Smooth muscle cell (in vitro differentiated cells): ENCODE measurements around the gene KLRF1. TPM values are rescaled to one million over a fixed set of nuclear protein-coding genes. Genes with fewer than 3 reads are reported as not detected.

Experiments used
- DNase-seq: peaks from one replicate; lab custom pipeline; 2025; ENCODE audit not compliant: unreplicated experiment; lab: John Stamatoyannopoulos, UW
- H2AFZ ChIP-seq: fragments of 200-600 bp; sonication (generic); 2 replicates; pipeline ENCODE4 v1.6.0; 2016; ENCODE audit warnings: antibody characterized with exemption, low read depth, mild to moderate bottlenecking
- H3F3A ChIP-seq: fragments of 200-600 bp; sonication (generic); 2 replicates; pipeline ENCODE4 v1.6.0; 2017; ENCODE audit warnings: antibody characterized with exemption, low read depth
- H3K27ac ChIP-seq: fragments of 200-600 bp; sonication (generic); 2 replicates; pipeline ENCODE4 v1.5.1; 2016; ENCODE audit warnings: low read depth, mild to moderate bottlenecking
- H3K27me3 ChIP-seq: fragments of 200-600 bp; sonication (generic); 2 replicates; pipeline ENCODE4 v1.6.1; 2016; ENCODE audit warnings: low read depth, mild to moderate bottlenecking
- H3K36me3 ChIP-seq: fragments of 200-600 bp; sonication (generic); 2 replicates; pipeline ENCODE4 v1.5.1; 2016; ENCODE audit warnings: low read depth
- H3K4me1 ChIP-seq: fragments of 200-600 bp; sonication (generic); 2 replicates; pipeline ENCODE4 v1.5.1; 2016; ENCODE audit warnings: low read depth
- H3K4me2 ChIP-seq: fragments of 200-600 bp; sonication (generic); 2 replicates; pipeline ENCODE4 v1.6.0; 2016; ENCODE audit warnings: mild to moderate bottlenecking
- H3K4me3 ChIP-seq: fragments of 200-600 bp; sonication (generic); 2 replicates; pipeline ENCODE4 v1.5.1; 2016; ENCODE audit warnings: mild to moderate bottlenecking
- H3K79me2 ChIP-seq: fragments of 200-600 bp; sonication (generic); 2 replicates; pipeline ENCODE4 v1.6.0; 2016; ENCODE audit warnings: low read depth, mild to moderate bottlenecking
- H3K9ac ChIP-seq: fragments of 200-600 bp; sonication (generic); 2 replicates; pipeline ENCODE4 v1.6.0; 2016; ENCODE audit warnings: low read depth
- H3K9me3 ChIP-seq: fragments of 200-600 bp; sonication (generic); replicated peaks from 2 replicates; pipeline ENCODE4 v1.5.1; 2016; ENCODE audit warnings: low read depth
- H4K20me1 ChIP-seq: fragments of 200-600 bp; sonication (generic); 2 replicates; pipeline ENCODE4 v1.6.0; 2016; ENCODE audit warnings: low read depth
- WGBS: methylation state at CpG from one replicate; pipeline ENCODE4 v1.1.7; 2016; ENCODE audit warnings: low lambda C conversion rate; 5-methylcytosine and 5-hydroxymethylcytosine counted together
- polyA plus RNA-seq: library from polyadenylated mRNA; unstranded; fragments of >200 nt; fragmentation: Nextera tagmentation; extraction: Ambion mirVana; gene quantifications from 2 replicates; pipeline ENCODE4 v1.2.1, GENCODE V29; 2016
- total RNA-seq: library from RNA; depleted of rRNA; stranded (reverse); fragments of >200 nt; gene quantifications from 2 replicates; pipeline ENCODE4 v1.2.3, GENCODE V29; 2014
- TF ChIP-seq, protein P1 (sequence below): fragments of 200-600 bp; sonication (generic); IDR thresholded peaks from 2 replicates; pipeline ENCODE4 v1.5.1; 2017; ENCODE audit warnings: borderline replicate concordance, mild to moderate bottlenecking, antibody characterized with exemption; ENCODE audit not compliant: insufficient read depth, poor library complexity, severe bottlenecking

Gene KLRF1
- total and polyA plus RNA-seq, 2 experiments from 2014 or later = not detected

DNA sequence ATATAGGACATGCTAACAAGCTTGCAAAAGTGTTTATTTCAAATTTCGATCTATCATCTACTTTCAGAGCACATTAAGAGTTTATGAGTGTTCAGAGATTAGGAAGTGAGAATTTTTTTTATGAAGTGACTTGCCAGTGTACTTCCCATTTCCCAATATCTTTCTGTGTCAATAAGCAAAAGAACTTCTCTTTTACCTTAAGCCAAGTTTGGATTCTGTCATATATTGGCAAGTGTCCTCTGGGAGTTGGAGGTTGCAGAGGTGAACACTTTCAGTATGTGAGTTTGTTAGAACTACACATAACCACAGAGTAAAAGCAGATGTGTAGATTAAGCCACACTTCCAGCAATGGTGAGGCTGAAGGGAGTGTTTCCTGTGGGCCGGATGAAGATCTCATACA, 16.6 kb upstream of the KLRF1 start:
- Histone ChIP-seq H3K27ac (no peak overlapping the region), H3K4me1 (no peaks in the 10 kb centered on the region), H3K9ac (no peak overlapping the region), H3K4me3 (no peak overlapping the region), H2AFZ (no peak overlapping the region), H3K27me3 (no peaks in the 10 kb centered on the region), H3K36me3 (no peaks in the 10 kb centered on the region), H3K9me3 (no peaks in the 10 kb centered on the region), H3F3A (no peaks in the 10 kb centered on the region), H3K79me2 (no peaks in the 10 kb centered on the region), H3K4me2 (no peak overlapping the region), H4K20me1 (no peaks in the 10 kb centered on the region)
- WGBS = 72% methylated on average over 2 of the region's 2 CpGs
- TF ChIP-seq, protein P1, sequence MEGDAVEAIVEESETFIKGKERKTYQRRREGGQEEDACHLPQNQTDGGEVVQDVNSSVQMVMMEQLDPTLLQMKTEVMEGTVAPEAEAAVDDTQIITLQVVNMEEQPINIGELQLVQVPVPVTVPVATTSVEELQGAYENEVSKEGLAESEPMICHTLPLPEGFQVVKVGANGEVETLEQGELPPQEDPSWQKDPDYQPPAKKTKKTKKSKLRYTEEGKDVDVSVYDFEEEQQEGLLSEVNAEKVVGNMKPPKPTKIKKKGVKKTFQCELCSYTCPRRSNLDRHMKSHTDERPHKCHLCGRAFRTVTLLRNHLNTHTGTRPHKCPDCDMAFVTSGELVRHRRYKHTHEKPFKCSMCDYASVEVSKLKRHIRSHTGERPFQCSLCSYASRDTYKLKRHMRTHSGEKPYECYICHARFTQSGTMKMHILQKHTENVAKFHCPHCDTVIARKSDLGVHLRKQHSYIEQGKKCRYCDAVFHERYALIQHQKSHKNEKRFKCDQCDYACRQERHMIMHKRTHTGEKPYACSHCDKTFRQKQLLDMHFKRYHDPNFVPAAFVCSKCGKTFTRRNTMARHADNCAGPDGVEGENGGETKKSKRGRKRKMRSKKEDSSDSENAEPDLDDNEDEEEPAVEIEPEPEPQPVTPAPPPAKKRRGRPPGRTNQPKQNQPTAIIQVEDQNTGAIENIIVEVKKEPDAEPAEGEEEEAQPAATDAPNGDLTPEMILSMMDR = no peak
- DNase-seq = no peak

DNA sequence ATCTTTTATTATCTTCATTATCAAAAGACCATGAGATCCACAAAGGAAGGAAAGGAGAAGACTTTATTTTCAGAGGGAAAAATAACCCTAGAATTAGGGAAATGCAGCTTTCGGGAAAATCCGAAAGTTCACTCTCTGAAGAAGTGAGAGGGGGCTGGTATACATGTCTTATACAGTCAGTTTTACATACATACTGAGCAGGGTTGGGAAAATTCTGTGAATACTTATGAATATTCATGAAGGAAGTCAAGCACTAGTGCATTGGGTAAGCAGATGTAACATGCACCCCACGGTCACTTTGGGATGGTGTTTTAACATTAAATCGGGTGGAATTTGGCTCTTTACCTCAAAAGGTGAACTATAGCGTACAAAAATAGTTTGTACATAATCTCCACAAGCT, 15.7 kb upstream of the KLRF1 start:
- Histone ChIP-seq H4K20me1 (no peaks in the 10 kb centered on the region), H3K4me1 (no peaks in the 10 kb centered on the region), H3K9ac (no peak overlapping the region), H3K4me3 (no peak overlapping the region), H3F3A (no peaks in the 10 kb centered on the region), H3K79me2 (no peaks in the 10 kb centered on the region), H3K4me2 (no peak overlapping the region), H3K9me3 (no peaks in the 10 kb centered on the region), H2AFZ (no peak overlapping the region), H3K36me3 (no peaks in the 10 kb centered on the region), H3K27ac (no peak overlapping the region), H3K27me3 (no peaks in the 10 kb centered on the region)
- 94% methylated on average over 5 of the region's 5 CpGs for WGBS
- TF ChIP-seq, protein P1 = no peak
- DNase-seq = no peak

DNA sequence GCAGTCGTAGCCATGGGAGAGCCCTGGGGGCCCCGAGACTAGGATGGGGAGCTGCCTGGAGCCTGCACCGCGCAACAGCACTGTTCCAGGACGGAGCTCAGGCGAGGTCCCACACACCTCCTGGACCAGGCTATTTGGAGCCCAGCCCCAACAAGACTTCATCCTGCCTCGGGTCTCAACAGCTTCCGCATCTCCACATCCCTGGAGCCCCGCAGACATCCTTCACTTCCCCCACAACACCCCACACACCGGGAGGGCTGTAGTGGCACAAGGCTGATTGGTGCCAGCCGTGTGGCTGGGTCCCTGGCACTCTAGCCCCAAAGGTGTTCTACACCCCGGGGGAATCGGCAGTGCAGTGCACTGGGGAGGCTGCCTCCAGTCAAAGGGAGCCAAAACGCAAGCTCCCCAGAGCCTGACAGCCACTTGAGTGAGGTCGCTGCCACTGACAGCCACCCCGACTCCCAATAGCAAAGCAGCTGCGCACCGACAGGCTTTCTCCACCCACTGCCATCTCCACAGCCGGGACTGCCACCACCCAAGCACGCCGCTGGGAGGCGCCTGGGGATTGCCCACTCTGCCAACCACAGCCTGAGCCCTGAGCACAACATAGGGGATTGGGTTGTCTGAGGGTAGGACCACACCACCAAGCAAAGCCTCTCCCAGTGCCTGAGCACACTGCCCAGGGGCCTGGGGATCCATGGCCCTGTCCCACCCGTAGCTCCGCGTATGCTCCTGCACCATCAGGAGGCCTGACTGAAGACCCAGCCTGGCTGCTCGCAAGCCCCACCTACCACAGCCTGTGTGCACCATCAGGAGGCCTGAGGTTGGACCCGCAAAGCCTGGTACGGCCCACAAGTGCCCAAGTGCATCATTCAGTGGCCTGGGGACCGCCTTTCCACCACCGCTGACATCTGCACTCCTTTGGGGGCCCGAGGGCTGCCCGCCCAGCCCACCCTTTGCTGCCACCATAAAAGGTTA, 13.2 kb upstream of the KLRF1 start:
- Histone ChIP-seq H3K9ac (no peak overlapping the region), H3F3A (no peaks in the 10 kb centered on the region), H3K9me3 (no peaks in the 10 kb centered on the region), H3K79me2 (no peaks in the 10 kb centered on the region), H3K4me3 (peak overlapping the region; percentile 36), H3K27ac (no peak overlapping the region), H3K4me2 (peak overlapping the region; percentile 78), H3K4me1 (no peaks in the 10 kb centered on the region), H3K27me3 (no peaks in the 10 kb centered on the region), H3K36me3 (no peaks in the 10 kb centered on the region), H4K20me1 (no peaks in the 10 kb centered on the region), H2AFZ (peak overlapping the region; percentile 87)
- WGBS = 51% methylated on average over 31 of the region's 32 CpGs
- DNase-seq = peak; percentile 61
- TF ChIP-seq, protein P1 = peak; percentile 83
